Lower leg skin (tissue), 4 donors: ENCODE measurements around the gene P2RX5. TPM values are rescaled to one million over a fixed set of nuclear protein-coding genes. Genes with fewer than 3 reads are reported as not detected.
"Not testable (repeated sequence)": the region's sequence is repeated elsewhere in the genome, so short reads cannot be mapped to it uniquely, and the experiment has no call there.

ENCODE experiments used
- DNase-seq, 2 donors: peaks; one replicate each; pipeline ENCODE4 v3.0.0-alpha.2; 2019; ENCODE audit warnings: low spot score in 2 of 2
- H3K4me3 ChIP-seq: fragments of 200-600 bp; sonication (generic); 2 replicates; pipeline ENCODE4 v1.5.1; 2017; ENCODE audit warnings: mild to moderate bottlenecking, low read depth; ENCODE audit not compliant: poor library complexity, severe bottlenecking
- POLR2A ChIP-seq, 2 donors: fragments of 450-650 bp; IDR thresholded peaks; one replicate each; pipeline ENCODE4 v1.6.1; 2016 to 2017; ENCODE audit warnings: antibody characterized with exemption in 2 of 2, mild to moderate bottlenecking in 1 of 2, moderate library complexity in 1 of 2
- WGBS, 2 donors: methylation state at CpG; one replicate each; pipeline ENCODE4 v1.1.5; 2018; 5-methylcytosine and 5-hydroxymethylcytosine counted together
- intact Hi-C: fragments of 100-400 bp; cut with DNase I; formaldehyde crosslinking; loops from one replicate; pipeline ENCODE4 v1.15.0; 2023; ENCODE audit warnings: low total_unique reads
- total RNA-seq, 4 donors: library from RNA; depleted of rRNA; stranded (reverse); fragments of >200 nt; gene quantifications; one replicate each; pipeline ENCODE4 v1.1.0, GENCODE V29; 2016
- TF ChIP-seq, protein P1 (sequence below), 3 donors: fragments of 450-650 bp; IDR thresholded peaks; one replicate each; pipeline ENCODE4 v1.5.1; 2016; ENCODE audit warnings: antibody characterized with exemption in 3 of 3, mild to moderate bottlenecking in 3 of 3, moderate library complexity in 2 of 3

The P2RX5 gene
- total RNA-seq, 4 donors from 2014 or later: 0.89 TPM; not detected in 3

DNA sequence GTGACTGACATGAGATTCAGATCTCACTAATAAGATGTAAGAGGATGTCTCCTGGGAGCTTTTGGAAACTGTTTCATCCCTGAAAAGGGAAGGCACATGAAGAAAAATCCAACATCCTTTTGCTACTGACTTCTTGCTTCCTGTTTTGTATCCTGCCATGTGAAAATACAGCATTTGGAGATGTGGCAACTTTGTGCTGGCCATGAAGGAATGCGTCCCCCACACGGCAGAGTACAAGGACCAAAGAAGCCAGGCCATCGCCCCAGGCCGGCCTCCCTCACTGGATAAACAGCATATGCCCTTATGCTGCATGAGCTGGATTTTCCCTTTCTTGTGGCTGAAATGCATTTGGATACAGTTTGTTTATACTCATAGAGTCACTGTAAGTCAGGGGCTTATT, 22.2 kb upstream of the P2RX5 start:
- intact Hi-C loops: no loop called here
- TF ChIP-seq, protein P1, sequence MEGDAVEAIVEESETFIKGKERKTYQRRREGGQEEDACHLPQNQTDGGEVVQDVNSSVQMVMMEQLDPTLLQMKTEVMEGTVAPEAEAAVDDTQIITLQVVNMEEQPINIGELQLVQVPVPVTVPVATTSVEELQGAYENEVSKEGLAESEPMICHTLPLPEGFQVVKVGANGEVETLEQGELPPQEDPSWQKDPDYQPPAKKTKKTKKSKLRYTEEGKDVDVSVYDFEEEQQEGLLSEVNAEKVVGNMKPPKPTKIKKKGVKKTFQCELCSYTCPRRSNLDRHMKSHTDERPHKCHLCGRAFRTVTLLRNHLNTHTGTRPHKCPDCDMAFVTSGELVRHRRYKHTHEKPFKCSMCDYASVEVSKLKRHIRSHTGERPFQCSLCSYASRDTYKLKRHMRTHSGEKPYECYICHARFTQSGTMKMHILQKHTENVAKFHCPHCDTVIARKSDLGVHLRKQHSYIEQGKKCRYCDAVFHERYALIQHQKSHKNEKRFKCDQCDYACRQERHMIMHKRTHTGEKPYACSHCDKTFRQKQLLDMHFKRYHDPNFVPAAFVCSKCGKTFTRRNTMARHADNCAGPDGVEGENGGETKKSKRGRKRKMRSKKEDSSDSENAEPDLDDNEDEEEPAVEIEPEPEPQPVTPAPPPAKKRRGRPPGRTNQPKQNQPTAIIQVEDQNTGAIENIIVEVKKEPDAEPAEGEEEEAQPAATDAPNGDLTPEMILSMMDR (IDR thresholded peaks at IDR 0.05): no peak
- DNase-seq: no peak
- no peak overlapping the region for H3K4me3 ChIP-seq
- 82 to 90% methylated on average over 4 of the region's 4 CpGs for WGBS, 2 donors

- no peak for DNase-seq
- WGBS, 2 donors: 91 to 95% methylated on average over 8 of the region's 8 CpGs
- no peak overlapping the region for H3K4me3 ChIP-seq
- TF ChIP-seq POLR2A (IDR thresholded peaks at IDR 0.05): no peak
- TF ChIP-seq, protein P1 (IDR thresholded peaks at IDR 0.05): no peak
- intact Hi-C loops: no loop called here
Measured at GRCh38 chr17:3715296-3715695, 19.3 kb upstream of the P2RX5 start.

DNA sequence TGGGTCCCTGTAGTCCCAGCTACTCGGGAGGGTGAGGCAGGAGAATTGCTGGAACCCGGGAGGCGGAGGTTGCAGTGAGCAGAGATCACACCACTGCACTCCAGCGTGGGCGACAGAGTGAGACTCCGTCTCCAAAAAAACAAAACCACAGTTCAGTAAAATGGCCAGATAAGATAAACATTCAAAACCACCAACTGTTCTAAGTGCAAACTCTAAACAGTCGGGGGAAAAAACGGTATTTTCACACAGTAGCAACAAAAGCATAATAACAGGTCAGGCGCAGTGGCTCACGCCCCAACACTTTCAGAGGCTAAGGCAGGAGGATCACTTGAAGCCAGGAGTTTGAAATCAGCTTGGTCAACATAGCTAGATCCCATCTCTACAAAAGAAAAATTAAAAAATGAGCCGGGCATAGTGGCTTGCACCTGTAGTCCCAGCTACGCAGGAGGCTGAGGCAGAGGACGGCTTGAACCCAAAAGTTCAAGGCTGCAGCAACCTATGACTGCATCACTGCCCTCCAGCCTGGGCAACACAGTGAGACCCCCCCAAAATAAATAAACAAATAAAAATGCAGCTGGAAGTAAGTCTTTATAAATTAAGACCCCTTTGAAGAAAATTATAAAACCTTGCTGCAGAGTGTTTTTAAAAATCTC, 17.0 kb upstream of the P2RX5 start:
- TF ChIP-seq, protein P1 (IDR thresholded peaks at IDR 0.05): no peak
- TF ChIP-seq POLR2A (IDR thresholded peaks at IDR 0.05): no peak
- DNase-seq: no peak
- intact Hi-C loops: no loop called here
- 81 to 85% methylated on average over 13 of the region's 13 CpGs for WGBS, 2 donors
- H3K4me3 ChIP-seq: no peak overlapping the region

DNA sequence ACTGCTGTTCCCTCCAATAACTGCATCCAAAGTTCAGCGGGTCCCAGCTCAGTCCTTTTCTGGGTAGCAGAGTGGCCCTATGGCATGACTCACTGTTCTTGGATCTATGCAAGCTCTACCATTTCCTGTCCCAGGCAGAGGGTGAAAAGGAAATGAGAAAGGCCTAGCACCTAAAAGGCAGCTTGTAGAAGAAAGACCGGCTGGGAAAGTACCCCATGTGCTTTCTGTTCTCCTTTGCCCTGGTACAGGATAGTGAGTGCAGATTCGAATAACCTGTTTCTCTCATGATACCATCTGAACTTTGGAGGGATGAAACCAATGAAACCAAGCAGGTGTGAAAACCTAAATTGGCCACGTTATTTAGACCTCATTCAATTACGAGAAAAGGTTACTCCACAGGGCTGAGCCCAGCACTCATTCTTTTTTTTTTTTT, 15.0 kb upstream of the P2RX5 start:
- 59% methylated on average over 5 of the region's 5 CpGs for WGBS, 2 donors
- TF ChIP-seq POLR2A (IDR thresholded peaks at IDR 0.05): no peak
- TF ChIP-seq, protein P1 (IDR thresholded peaks at IDR 0.05): no peak
- H3K4me3 ChIP-seq: no peak overlapping the region
- intact Hi-C loops: no loop called here
- no peak for DNase-seq

GRCh38 chr17:3708366-3708765, 12.4 kb upstream of the P2RX5 start:
- intact Hi-C loops: no loop called here
- H3K4me3 ChIP-seq: no peak overlapping the region
- TF ChIP-seq POLR2A (IDR thresholded peaks at IDR 0.05): no peak
- TF ChIP-seq, protein P1 (IDR thresholded peaks at IDR 0.05): no peak
- no peak for DNase-seq
- WGBS, 2 donors: 71 to 73% methylated on average over 3 of the region's 3 CpGs

GRCh38 chr17:3705718-3705984, 9.7 kb upstream of the P2RX5 start:
- intact Hi-C loops, H3K4me3 ChIP-seq, DNase-seq: not testable (repeated sequence)
- WGBS, 2 donors: 89 to 96% methylated on average over 1 of the region's 1 CpG
